Measurements from ENCODE around the gene NIF3L1. TPM values are rescaled to one million over a fixed set of nuclear protein-coding genes. Genes with fewer than 3 reads are reported as not detected.

NIF3L1 gene
- total and polyA plus RNA-seq, 2 of the 13 experiments (the other 11 are each of a cell fraction or from before 2014, with no cell fraction given): 67.9 to 75.2 TPM

GRCh38 chr2:200864176-200865034 is 24.8 kb upstream of the NIF3L1 start, which contains the start of gene CLK1 (continued):
- TF ChIP-seq SKIL (CRISPR knock-in tag; IDR thresholded peaks at IDR 0.05; ENCODE audit: borderline replicate concordance) (peak; percentile 82), MTERF4 (CRISPR knock-in tag; IDR thresholded peaks at IDR 0.05) (peak; percentile 99), HOXA7 (CRISPR knock-in tag; IDR thresholded peaks at IDR 0.05) (no peak; the same call in 1 of the 2 replicates), ZNF33B (CRISPR knock-in tag; IDR thresholded peaks at IDR 0.05) (peak; percentile 96), ZNF451 (CRISPR knock-in tag; IDR thresholded peaks at IDR 0.05) (peak; percentile 99), ZNF562 (CRISPR knock-in tag; IDR thresholded peaks at IDR 0.05; ENCODE audit: borderline replicate concordance) (no peak), SNRNP70 (IDR thresholded peaks at IDR 0.05; ENCODE audit: low read depth, low read length) (no peak), IKZF4 (CRISPR knock-in tag; IDR thresholded peaks at IDR 0.05; ENCODE audit: borderline replicate concordance, low read depth, not compliant biosample characterization) (peak; percentile 91), HOXA3 (CRISPR knock-in tag; IDR thresholded peaks at IDR 0.05) (peak; percentile 99), E2F5 (CRISPR knock-in tag; conservative IDR thresholded peaks at IDR 0.05) (peak; percentile 71; the same call in 1 of the 2 replicates), NCOR1 (IDR thresholded peaks at IDR 0.05; ENCODE audit: borderline replicate concordance, low read length) (no peak; the same call in 1 of the 2 replicates), ZSCAN21 (CRISPR knock-in tag; IDR thresholded peaks at IDR 0.05; ENCODE audit: borderline replicate concordance) (peak; percentile 87), FOXM1 (CRISPR knock-in tag; IDR thresholded peaks at IDR 0.05) (peak; percentile 72), NR2F1 (CRISPR knock-in tag; IDR thresholded peaks at IDR 0.05) (peak; percentile 22 to 46; a peak in 2 of 4 replicates), ZNF646 (CRISPR knock-in tag; IDR thresholded peaks at IDR 0.05) (peak; percentile 69; the same call in 1 of the 2 replicates)
